GM21423 (cell line): ENCODE data around the gene RHOU.
"Not testable (repeated sequence)": the region's sequence is repeated elsewhere in the genome, so short reads cannot be mapped to it uniquely, and the experiment has no call there.

ENCODE experiments used
- ATAC-seq: cut with Tn5 transposase; IDR thresholded peaks from one replicate; pipeline ENCODE4 v1.9.1; 2021; ENCODE audit warnings: mild to moderate bottlenecking, moderate library complexity; ENCODE audit not compliant: unreplicated experiment

Gene RHOU

GRCh38 chr1:228734881-228735801, at the start of gene RHOU:
TSS of gene RHOU (plus strand) at chr1:228735479. CDS start at chr1:228735743, 264 bp downstream.
- peak; percentile 72 for ATAC-seq

DNA sequence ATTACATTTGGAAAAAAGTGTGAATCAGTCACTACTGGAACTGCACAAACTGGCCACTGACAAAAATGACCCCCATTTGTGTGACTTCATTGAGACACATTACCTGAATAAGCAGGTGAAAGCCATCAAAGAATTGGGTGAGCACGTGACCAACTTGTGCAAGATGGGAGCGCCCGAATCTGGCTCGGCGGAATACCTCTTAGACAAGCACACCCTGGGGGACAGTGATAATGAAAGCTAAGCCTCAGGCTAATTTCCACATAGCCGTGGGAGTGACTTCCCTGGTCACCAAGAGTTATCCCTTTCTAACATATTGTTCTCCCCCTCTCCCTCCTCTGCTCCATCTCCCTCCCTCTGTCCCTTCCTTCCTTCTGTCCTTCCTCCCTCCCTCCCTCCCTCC, 47.7 kb upstream of the RHOU start:
- no peak for ATAC-seq

- no peak for ATAC-seq
Observed at GRCh38 chr1:228689255-228689654, 46.0 kb upstream of the RHOU start.

- ATAC-seq, result no peak
Observed at GRCh38 chr1:228691211-228691610, 44.1 kb upstream of the RHOU start.

GRCh38 chr1:228691926-228692325, 43.4 kb upstream of the RHOU start:
- no peak for ATAC-seq

GRCh38 chr1:228694447-228694846, 40.8 kb upstream of the RHOU start:
- ATAC-seq, result not testable (repeated sequence)

DNA sequence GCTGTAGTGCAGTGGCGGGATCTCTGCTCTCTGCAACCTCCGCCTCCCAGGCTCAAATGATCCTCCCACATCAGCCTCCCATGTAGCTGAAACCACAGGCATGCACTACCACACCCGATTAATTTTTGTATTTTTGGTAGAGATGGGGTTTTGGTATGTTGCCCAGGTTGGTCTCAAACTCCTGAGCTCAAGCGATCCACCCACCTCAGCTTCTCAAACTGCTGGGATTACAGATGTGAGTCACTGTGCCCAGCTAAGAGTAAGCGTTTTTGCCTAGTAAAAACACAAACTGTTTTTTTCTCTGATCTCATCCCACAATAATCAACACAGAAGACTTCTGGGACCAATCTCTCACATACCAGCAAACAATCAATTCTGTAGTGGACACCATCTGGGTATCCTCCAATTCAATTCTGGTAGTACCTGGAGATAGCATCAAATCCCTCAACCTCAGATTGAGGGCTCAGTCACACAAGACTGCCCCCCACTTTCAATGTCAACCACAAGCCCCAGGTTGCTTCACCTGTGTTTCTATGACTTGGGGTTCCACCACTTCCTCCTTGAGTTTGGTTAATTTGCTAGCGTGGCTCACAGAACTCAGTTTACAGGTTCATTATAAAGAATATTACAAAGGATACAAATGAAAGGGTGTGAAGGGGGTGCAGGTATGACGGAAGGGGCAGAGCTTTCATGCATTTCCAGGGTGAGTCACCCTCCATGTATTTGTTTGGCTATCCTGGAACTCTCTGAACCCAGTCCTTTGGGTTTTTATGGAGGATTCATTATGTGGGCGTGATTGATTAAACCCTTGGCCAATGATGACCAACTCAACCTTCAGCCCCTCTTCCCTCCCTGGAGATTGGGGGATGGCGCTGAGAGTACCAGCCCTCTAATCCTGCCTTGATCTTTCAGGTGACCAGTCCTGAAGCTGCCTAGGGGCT, 40.0 kb upstream of the RHOU start:
- ATAC-seq, result no peak

DNA sequence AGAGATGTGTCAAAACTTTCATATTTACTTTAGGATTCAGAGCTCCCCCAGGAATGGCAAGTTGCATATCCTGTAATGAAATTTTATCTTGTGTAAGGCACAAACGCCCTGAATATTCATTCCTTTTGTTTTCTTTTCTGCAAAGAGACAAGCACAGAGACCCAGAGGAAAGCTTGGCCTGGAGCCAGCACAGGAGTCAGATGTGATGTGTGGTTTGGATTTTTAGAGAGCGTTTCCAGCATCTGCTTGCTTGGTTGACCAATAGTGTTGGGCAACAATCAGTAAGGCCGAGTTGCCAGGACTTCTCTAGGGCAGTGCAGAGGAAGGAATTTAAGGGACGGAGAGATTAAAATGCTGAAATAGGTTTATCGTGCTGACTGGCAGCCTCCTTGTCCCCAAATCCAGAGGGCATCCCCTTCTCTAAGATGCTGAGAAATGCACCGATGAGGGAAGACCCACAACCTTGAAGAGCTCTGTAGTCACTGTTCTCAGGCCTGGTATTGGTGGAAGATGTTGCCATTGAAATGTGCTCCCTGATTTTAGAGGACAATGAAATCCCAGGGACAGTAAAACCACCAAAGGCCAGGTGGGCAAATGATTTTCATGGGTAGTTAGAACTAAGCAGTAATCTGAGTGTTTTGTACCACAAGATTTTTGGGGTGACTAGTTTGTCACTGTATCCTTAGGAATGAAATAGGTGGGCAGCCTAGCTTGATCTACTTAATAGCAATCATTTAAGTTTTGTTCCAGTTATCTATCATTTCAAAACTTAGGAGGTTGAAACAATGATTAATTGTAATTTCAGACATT, 37.9 kb upstream of the RHOU start:
- no peak for ATAC-seq

- no peak for ATAC-seq
Observed at GRCh38 chr1:228698017-228698329, 37.3 kb upstream of the RHOU start.

DNA sequence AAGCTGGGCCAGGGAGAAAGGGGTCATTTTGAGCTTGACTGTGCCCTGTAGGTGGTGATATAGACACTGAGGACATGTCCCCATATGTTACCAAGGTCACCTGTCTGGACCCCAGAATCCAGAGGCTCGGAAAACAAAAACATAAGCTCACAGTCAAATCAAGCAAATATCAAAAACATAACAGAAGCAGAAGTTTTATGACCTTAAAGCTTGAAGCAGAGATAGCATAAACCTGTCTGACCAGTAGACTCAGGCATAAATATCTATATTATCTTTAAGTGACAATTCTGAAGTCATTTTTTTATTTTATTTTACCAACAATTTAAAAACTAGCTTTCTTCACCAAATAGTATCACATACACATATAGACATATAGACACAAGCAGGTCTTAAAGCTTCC, 32.8 kb upstream of the RHOU start:
- no peak for ATAC-seq

GRCh38 chr1:228706305-228706704, 29.0 kb upstream of the RHOU start:
- no peak for ATAC-seq

DNA sequence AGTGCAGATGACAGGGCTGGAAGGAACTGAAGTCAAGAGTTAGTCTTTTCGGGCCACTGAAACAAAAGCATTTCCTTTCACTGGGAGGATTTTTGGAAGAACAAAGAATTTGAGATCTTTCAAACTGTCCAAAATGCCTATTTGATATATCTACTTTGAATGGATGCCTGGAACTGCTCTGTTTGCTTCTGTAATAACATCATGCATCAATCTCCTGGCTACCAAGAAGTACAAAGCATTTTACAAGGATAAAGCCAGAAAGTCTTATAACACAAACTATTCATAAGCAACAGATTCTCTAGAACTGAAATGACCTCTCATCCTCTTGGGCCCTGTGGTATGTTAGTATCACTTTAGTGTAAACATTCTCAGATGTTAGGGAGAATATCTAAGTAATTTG, 18.2 kb upstream of the RHOU start:
- ATAC-seq, result no peak

DNA sequence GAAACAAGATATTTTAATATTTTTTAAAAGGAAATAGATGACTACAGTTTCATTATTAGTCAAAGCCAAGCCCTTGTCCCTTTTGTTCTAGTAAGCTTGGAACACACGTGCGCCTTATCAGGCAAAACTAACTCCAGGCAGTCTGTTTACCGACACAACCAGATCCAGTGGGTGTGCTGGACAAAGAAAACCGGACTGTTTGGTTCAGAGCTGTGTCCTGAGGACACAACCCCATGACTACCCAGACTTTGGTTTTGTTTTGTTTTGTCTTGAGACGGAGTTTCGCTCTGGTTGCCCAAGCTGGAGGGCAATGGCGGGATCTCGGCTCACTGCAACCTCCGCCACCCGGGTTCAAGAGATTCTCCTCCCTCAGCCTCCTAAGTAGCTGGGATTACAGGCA, 13.9 kb upstream of the RHOU start:
- ATAC-seq, result no peak

- ATAC-seq, result no peak
Observed at GRCh38 chr1:228723287-228723686, 12.0 kb upstream of the RHOU start.

- ATAC-seq, result no peak
Observed at GRCh38 chr1:228723921-228724320, 11.4 kb upstream of the RHOU start.

GRCh38 chr1:228725178-228725577, 10.1 kb upstream of the RHOU start:
- ATAC-seq, result no peak

DNA sequence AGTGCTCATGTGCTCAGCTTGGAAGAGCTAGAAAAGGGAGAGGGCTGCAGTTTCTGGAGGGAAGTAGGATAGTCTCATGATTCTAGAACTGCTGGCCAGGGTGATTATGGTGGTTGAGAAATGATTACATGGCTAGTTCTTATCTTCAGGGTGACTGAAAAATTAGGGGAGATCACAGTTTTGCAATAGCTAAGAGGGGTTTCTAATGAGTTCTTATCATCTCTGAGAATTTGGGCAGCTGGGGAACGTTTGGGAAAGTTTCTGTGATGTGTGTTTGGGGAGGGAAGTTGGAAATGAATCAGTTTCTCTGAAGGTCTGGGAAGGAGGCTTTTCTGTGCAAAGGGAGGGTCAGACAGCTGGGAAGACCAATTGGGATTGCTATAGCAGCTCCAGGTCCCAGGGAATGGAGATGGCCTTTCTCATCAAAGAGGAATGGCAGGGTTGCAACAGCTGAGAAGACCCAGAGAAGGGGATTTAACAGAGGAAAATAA, 7.6 kb upstream of the RHOU start:
- no peak for ATAC-seq

DNA sequence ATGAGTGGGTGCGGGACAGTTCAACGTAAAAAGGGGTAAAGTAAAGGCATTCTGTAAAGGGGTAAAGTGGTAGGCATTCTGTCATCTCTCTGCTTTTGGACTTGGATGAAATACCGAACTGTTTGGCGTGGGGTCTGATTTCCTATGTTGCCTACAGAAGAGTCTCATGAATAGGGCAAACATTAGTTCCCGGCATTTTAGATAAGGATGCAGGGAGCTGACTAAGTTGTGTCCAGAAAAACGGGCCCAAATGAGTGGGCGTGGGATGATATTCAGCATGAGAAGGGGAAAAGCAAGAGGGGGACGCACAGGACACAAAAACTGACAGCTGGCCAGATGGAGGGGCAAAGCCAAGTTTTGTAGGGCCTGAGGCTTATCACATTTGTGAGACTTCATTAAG, 2.9 kb upstream of the RHOU start:
- ATAC-seq, result no peak

GRCh38 chr1:228733576-228733975, 1.7 kb upstream of the RHOU start:
- ATAC-seq, result no peak

DNA sequence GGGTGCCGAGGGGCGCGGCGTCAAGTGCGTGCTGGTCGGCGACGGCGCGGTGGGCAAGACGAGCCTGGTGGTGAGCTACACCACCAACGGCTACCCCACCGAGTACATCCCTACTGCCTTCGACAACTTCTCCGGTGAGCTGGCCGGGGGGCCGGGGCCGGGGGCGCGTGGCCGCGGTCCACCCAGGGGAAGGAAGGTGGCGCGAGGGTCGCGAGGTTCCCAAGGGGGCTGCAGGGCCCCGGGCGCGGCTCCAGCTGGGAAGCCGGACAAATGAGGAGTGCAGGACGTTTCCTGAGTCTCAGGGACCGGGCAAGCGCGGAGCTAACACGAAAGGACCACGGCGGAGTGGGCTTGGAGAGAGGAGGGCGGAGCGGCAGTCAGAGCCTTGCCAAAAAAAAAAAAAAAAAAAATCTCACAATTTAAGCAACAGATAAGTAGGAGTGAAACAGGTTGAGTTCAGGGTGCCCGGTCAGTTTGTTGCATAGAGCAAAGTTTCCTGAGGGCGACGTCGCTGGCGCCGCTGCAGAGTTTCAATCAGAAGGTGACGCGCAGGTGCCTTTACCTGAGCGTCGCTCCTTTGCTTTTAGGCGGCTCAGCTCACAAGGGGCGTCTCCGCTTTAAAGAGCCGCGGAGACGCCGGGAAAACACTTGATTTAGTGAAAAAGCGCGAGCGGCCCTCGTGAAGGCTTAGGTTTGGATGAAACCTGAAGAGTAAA, 750 bp downstream of the RHOU start:
- no peak for ATAC-seq
